HCT116 (cell line): ENCODE results near the gene ENKD1. TPM values are rescaled to one million over a fixed set of nuclear protein-coding genes. Genes with fewer than 3 reads are reported as not detected.

Experiments used
- ATAC-seq: fragments of 200-7000 bp; cut with Tn5 transposase; 2 replicates; pipeline ENCODE4 v1.9.1; 2020; ENCODE audit warnings: mild to moderate bottlenecking, moderate library complexity
- BruUV-seq: library from RNA; stranded (reverse); fragments of 400-500 nt; replicated peaks from 2 replicates; lab custom pipeline; 2021; lab: Mats Ljungman, UMichigan
- CTCF ChIA-PET: fragments of 300-600 bp; sonication (Branson Sonifier 250); formaldehyde crosslinking; loops from one replicate; lab custom pipeline; 2021; ENCODE audit warnings: antibody characterized with exemption; lab: Charles Lee
- POLR2A ChIA-PET: fragments of 300-600, 350-600 bp; sonication (Branson Sonifier 250); formaldehyde crosslinking; loops from one replicate; lab custom pipeline; 2021; ENCODE audit warnings: antibody characterized with exemption; lab: Charles Lee
- RAD21 ChIA-PET, 2 experiments: fragments of 300-600 bp; sonication (Branson Sonifier 250); formaldehyde crosslinking; loops; one replicate each; lab custom pipeline; 2023; ENCODE audit warnings: low total read pairs in 2 of 2; ENCODE audit not compliant: uncharacterized antibody in 2 of 2, unreplicated experiment in 2 of 2, low non-redundant PET in 1 of 2; lab: Charles Lee
- DNase-seq: peaks from one replicate; pipeline ENCODE4 v3.0.0-alpha.2; 2010; ENCODE audit warnings: low read depth, low spot score
- H2AFZ ChIP-seq: fragments of 200-600 bp; shearing (Covaris generic), sonication (generic); 2 replicates; pipeline ENCODE4 v1.6.1; 2017; ENCODE audit warnings: low read depth, mixed run types, mixed read lengths, antibody characterized with exemption, low read length; ENCODE audit not compliant: poor library complexity, severe bottlenecking
- H3K27ac ChIP-seq: 2 replicates; pipeline ENCODE4 v1.5.1; 2012; ENCODE audit warnings: low read depth, low read length
- H3K27me3 ChIP-seq: fragments of 200-600 bp; sonication (generic); 2 replicates; pipeline ENCODE4 v1.6.1; 2016; ENCODE audit warnings: mixed run types, low read length, mixed read lengths; ENCODE audit not compliant: insufficient read depth
- H3K36me3 ChIP-seq, 2 experiments: fragments of 200-500 bp in 1 of 2; fragments of 200-600 bp in 1 of 2; sonication (Bioruptor generic) in 1 of 2; sonication (generic) in 1 of 2; 2 replicates each; pipeline versions ENCODE4 v1.5.1 to v1.6.1; 2014 to 2016; ENCODE audit warnings: low read length in 2 of 2, inconsistent platforms in 1 of 2, mixed read lengths in 1 of 2, mixed run types in 1 of 2; ENCODE audit not compliant: insufficient read depth in 2 of 2, control insufficient read depth in 1 of 2
- H3K4me1 ChIP-seq, 2 experiments: fragments of 200-600 bp in 1 of 2; sonication (generic) in 1 of 2; 2 replicates each; pipeline versions ENCODE4 v1.5.1 to v1.6.1; 2012 to 2017; ENCODE audit warnings: low read length in 2 of 2, inconsistent platforms in 1 of 2, mild to moderate bottlenecking in 1 of 2, mixed read lengths in 1 of 2, mixed run types in 1 of 2, moderate library complexity in 1 of 2; ENCODE audit not compliant: insufficient read depth in 2 of 2, control insufficient read depth in 1 of 2
- H3K4me2 ChIP-seq: fragments of 200-600 bp; sonication (generic); 2 replicates; pipeline ENCODE4 v1.6.1; 2017; ENCODE audit warnings: mixed run types, low read length, mixed read lengths
- H3K4me3 ChIP-seq, 2 experiments: fragments of 200-600 bp in 1 of 2; sonication (generic) in 1 of 2; replicated peaks in 1 of 2; 2 replicates each; pipeline ENCODE4 v1.5.1; 2011 to 2016; ENCODE audit warnings: low read length in 2 of 2, control low read depth in 1 of 2, low read depth in 1 of 2, mild to moderate bottlenecking in 1 of 2, mixed read lengths in 1 of 2, mixed run types in 1 of 2
- H3K79me2 ChIP-seq: fragments of 200-600 bp; sonication (generic); 2 replicates; pipeline ENCODE4 v1.6.1; 2017; ENCODE audit warnings: mild to moderate bottlenecking, mixed run types, low read length, moderate library complexity, mixed read lengths; ENCODE audit not compliant: insufficient read depth
- H3K9ac ChIP-seq: fragments of 200-600 bp; sonication (generic); 2 replicates; pipeline ENCODE4 v1.6.1; 2016; ENCODE audit warnings: low read length, mixed read lengths
- H3K9me2 ChIP-seq: fragments of 200-600 bp; sonication (generic), shearing (Covaris generic); 2 replicates; pipeline ENCODE4 v1.6.1; 2017; ENCODE audit warnings: mixed run types, mild to moderate bottlenecking, moderate library complexity; ENCODE audit not compliant: insufficient read depth
- H3K9me3 ChIP-seq, 2 experiments: fragments of 200-500 bp in 1 of 2; fragments of 200-600 bp in 1 of 2; sonication (Bioruptor generic) in 1 of 2; sonication (generic) in 1 of 2; 2 replicates each; pipeline ENCODE4 v1.6.1; 2014 to 2017; ENCODE audit warnings: low read length in 2 of 2, mixed read lengths in 2 of 2, inconsistent platforms in 1 of 2, low read depth in 1 of 2, mild to moderate bottlenecking in 1 of 2, mixed run types in 1 of 2, moderate library complexity in 1 of 2; ENCODE audit not compliant: control insufficient read depth in 1 of 2, insufficient read depth in 1 of 2
- H4K20me1 ChIP-seq: fragments of 200-600 bp; sonication (generic), shearing (Covaris generic); 2 replicates; pipeline ENCODE4 v1.6.1; 2017; ENCODE audit warnings: mixed run types, mild to moderate bottlenecking, moderate library complexity; ENCODE audit not compliant: insufficient read depth
- ELF1 ChIP-seq: IDR thresholded peaks from 2 replicates; pipeline ENCODE4 v1.6.1; 2012; ENCODE audit warnings: low read depth, borderline replicate concordance
- EZH2 ChIP-seq: fragments of 200-600 bp; sonication (generic); IDR thresholded peaks from 2 replicates; pipeline ENCODE4 v1.6.1; 2017; ENCODE audit warnings: antibody characterized with exemption, mixed run types
- POLR2A ChIP-seq: IDR thresholded peaks from 2 replicates; pipeline ENCODE4 v1.7.0; 2011; ENCODE audit warnings: borderline replicate concordance; ENCODE audit not compliant: insufficient read depth, insufficient read length; ENCODE audit errors: extremely low read depth
- POLR2AphosphoS5 ChIP-seq: IDR thresholded peaks from 2 replicates; pipeline ENCODE4 v1.6.1; 2011; ENCODE audit warnings: mild to moderate bottlenecking, low read depth, low read length, moderate library complexity
- RAD21 ChIP-seq: IDR thresholded peaks from 2 replicates; pipeline ENCODE4 v1.6.1; 2012; ENCODE audit warnings: low read depth, mild to moderate bottlenecking
- SIN3A ChIP-seq: IDR thresholded peaks from 2 replicates; pipeline ENCODE4 v1.6.1; 2012; ENCODE audit warnings: low read depth
- SP1 ChIP-seq: IDR thresholded peaks from 2 replicates; pipeline ENCODE4 v1.6.1; 2012; ENCODE audit warnings: low read depth
- YY1 ChIP-seq: IDR thresholded peaks from 2 replicates; pipeline ENCODE4 v1.6.1; 2011; ENCODE audit warnings: low read length, low read depth, moderate library complexity, mild to moderate bottlenecking; ENCODE audit not compliant: insufficient replicate concordance; ENCODE audit errors: extremely low read depth
- intact Hi-C: fragments of 100-400 bp; cut with micrococcal nuclease; formaldehyde crosslinking; loops from 2 replicates; pipeline ENCODE4 v1.10.0; 2022
- total RNA-seq: library from RNA; stranded (reverse); gene quantifications from one replicate; pipeline ENCODE4 v1.2.1, GENCODE V29; 2021; ENCODE audit not compliant: unreplicated experiment
- TF ChIP-seq, protein P1 (sequence below): IDR thresholded peaks from 2 replicates; pipeline ENCODE4 v1.6.1; 2011; ENCODE audit warnings: mild to moderate bottlenecking, low read length, moderate library complexity; ENCODE audit not compliant: insufficient replicate concordance; ENCODE audit errors: extremely low read depth
- TF ChIP-seq, protein P2 (sequence below): IDR thresholded peaks from 2 replicates; pipeline ENCODE4 v1.6.1; 2012

Gene ENKD1
- total RNA-seq, 1 experiment from 2014 or later, result 16.8 TPM

DNA sequence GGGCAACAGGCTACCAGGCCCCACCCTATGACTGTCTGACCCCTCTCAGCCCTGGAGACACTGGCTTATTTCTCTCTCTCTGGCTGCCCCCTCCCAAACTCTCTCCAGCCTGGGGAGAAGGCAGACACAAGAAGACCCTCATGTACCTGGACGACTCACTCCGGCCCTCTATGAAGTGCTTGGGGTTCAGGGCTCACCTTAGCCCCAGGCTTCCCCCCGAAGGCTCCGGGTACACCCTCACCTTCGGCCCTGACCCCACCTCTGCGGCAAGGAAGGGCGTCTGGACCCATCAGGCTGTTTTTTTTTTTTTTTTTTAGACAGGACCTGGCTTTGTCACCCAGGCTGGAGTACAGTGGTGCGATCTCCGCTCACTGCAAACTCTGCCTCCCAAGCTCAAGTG, 22.5 kb downstream of the ENKD1 start:
- H3K9me2 ChIP-seq, result no peaks in the 10 kb centered on the region
- ChIA-PET CTCF (interaction anchor here (1.6 to 2.7 kb wide), 2 partner anchors 82 to 123 kb away, joined by 5 to 22 read pairs; partner anchors contain the start of gene CTCF), RAD21 (interaction anchor here (0.7 to 1.0 kb wide), 2 partner anchors 81 to 123 kb away, joined by 3 read pairs; partner anchors contain the start of gene CTCF (in 1 of the 2)), POLR2A (no interaction called here)
- H3K4me3 ChIP-seq, result no peak overlapping the region
- no peak overlapping the region for H3K4me2 ChIP-seq
- 0 out of 4 replicates have a peak, but pooled peaks cover 0 to 2% of the 10 kb centered on the region in 2 experiments for H3K36me3 ChIP-seq
- intact Hi-C loops, result loop anchor here (1.0 kb wide), 2 partner anchors 97 to 123 kb away; no protein-coding TSS in a partner anchor
- H4K20me1 ChIP-seq, result no peaks in the 10 kb centered on the region
- no peak for DNase-seq
- BruUV-seq, result no TSS peak
- no peaks in the 10 kb centered on the region for H3K79me2 ChIP-seq
- no peak overlapping the region for H3K27ac ChIP-seq
- H3K27me3 ChIP-seq, result no peaks in the 10 kb centered on the region
- no peak overlapping the region for H3K9ac ChIP-seq
- H3K4me1 ChIP-seq, result peaks cover 0 to 8% of the 10 kb centered on the region in 2 experiments; a peak in 1 of 4 replicates
- ATAC-seq, result no peak
- TF ChIP-seq POLR2AphosphoS5 (no peak), EZH2 (no peak), RAD21 (no peak), SIN3A (no peak), SP1 (no peak), YY1 (no peak), ELF1 (no peak), POLR2A (no peak)
- TF ChIP-seq, protein P1, sequence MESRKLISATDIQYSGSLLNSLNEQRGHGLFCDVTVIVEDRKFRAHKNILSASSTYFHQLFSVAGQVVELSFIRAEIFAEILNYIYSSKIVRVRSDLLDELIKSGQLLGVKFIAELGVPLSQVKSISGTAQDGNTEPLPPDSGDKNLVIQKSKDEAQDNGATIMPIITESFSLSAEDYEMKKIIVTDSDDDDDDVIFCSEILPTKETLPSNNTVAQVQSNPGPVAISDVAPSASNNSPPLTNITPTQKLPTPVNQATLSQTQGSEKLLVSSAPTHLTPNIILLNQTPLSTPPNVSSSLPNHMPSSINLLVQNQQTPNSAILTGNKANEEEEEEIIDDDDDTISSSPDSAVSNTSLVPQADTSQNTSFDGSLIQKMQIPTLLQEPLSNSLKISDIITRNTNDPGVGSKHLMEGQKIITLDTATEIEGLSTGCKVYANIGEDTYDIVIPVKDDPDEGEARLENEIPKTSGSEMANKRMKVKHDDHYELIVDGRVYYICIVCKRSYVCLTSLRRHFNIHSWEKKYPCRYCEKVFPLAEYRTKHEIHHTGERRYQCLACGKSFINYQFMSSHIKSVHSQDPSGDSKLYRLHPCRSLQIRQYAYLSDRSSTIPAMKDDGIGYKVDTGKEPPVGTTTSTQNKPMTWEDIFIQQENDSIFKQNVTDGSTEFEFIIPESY, result no peak
- TF ChIP-seq, protein P2, sequence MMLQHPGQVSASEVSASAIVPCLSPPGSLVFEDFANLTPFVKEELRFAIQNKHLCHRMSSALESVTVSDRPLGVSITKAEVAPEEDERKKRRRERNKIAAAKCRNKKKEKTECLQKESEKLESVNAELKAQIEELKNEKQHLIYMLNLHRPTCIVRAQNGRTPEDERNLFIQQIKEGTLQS, result no peak
- H2AFZ ChIP-seq, result no peak overlapping the region
- H3K9me3 ChIP-seq, result no peaks in the 10 kb centered on the region
